ENCODE data around the gene CEP170B.
"Not testable (repeated sequence)": the region's sequence is repeated elsewhere in the genome, so short reads cannot be mapped to it uniquely, and the experiment has no call there.

CEP170B gene

GRCh38 chr14:104919152-104919992 is 54.3 kb downstream of the CEP170B start:
- not testable (repeated sequence) for DNase-seq

- DNase-seq: no peak
Measured at GRCh38 chr14:104919993-104920315, 54.9 kb downstream of the CEP170B start.

- DNase-seq: no peak
Measured at GRCh38 chr14:104923640-104924420, 58.8 kb downstream of the CEP170B start.

DNA sequence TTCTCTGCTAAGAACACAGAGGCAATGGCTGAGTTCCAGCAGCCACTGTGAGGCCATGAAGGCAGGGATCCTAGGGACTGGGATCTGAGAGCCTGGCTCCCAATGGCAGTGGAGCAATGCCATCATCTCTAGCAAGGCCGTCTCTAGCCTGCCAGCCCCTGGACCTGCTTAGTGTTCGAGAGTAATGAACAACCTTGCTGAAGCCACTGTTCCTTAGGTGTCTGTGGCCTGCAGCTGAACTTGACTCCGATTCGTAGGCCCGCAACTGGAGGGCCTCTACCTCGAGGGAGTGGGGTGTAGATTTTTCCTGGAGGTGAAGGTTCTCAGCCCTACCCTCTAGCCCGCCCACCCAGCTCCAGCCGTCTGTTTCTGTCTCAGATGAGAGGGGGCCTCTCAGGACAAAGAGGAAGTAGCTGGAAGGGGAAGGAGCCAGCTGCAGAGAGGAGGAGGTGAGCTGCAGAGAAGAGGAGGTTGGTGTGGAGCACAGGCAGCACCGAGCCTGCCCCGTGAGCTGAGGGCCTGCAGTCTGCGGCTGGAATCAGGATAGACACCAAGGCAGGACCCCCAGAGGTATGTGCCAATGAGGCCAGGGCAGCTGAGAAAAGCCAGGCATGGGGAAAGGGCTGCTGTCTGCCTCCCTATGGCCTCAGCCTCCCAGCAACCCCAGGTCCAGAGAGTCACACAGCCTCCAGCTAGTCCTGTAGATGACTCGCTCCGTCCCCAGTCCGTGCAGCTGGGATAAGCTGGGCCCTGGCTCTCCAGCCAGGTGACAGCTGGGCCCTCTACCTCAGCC is 59.5 kb downstream of the CEP170B start, which contains the start of gene PLD4:
TSS of gene PLD4 (plus strand) at position 459 of the 793 bp plus-strand sequence. CDS start 2,262 bp downstream, outside the sequence.
- peak in 1 of 2 experiments; percentile 3 for DNase-seq

DNA sequence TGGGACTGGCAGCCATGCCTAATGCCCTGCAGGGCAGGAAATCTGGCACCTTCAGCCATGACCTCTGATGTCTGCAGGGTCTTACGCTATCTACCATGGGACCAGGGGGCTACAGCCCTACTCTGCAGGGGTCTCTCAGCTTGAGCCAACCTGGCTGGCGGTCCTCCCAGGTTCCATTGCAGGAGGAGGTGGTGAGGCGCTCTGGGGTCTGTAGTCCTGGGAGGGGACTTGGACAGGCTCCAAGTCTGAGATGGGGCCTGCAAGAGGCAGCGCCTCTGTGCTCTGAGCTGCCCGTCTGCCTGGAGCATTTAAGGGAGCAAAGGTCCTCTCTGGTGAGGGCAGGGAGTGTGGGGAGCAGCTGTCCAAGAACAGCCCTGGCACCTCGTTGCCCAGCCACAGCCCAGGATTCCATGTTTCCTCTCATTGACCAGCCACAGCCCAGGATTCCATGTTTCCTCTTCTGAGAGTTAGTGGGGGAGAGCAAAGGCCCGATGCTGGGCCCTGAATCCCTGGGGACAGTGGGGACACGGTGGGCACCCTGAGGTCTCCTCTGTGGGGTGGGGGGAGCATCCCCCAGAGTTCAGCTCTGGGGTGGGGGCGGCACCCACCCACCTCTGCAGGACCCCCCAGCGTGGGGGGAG is 60.3 kb downstream of the CEP170B start:
- no peak for DNase-seq

DNA sequence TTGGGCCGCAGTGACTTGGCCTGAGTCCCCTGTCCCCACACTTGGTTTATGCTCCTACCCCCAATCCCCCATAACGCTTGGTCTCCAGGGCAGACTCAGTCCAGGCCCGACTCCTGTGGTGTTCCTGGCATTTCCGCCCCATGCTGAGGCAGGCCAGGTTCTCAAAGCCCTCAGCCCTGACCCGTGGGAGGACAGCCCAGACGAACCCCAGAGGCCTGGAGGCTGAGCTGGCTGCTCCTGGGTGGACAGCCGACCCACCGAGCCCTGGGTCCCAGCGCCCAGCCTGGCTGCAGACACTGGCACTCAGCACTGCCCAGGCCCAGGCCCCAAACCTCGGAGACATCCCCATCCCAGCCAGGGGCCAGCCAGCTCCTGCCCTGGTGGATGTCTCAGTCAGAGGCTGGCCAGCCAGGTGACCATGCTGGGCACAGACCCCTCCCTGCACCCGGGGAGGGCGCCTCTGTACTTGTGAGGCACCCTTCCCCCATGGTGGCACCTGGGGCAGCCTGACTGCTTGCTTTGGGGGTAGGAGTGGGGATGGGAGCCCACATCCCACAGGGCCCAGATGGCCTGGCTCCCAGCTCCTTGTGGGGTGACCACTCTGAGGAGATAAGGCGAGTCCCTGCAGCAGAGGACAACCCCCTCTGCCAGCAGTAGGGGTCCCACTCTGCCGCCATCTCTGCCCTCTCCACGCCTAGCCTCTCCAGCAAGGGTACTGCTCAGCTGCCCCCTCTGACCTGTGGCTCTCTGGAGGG is 61.0 kb downstream of the CEP170B start:
- DNase-seq: no peak

DNA sequence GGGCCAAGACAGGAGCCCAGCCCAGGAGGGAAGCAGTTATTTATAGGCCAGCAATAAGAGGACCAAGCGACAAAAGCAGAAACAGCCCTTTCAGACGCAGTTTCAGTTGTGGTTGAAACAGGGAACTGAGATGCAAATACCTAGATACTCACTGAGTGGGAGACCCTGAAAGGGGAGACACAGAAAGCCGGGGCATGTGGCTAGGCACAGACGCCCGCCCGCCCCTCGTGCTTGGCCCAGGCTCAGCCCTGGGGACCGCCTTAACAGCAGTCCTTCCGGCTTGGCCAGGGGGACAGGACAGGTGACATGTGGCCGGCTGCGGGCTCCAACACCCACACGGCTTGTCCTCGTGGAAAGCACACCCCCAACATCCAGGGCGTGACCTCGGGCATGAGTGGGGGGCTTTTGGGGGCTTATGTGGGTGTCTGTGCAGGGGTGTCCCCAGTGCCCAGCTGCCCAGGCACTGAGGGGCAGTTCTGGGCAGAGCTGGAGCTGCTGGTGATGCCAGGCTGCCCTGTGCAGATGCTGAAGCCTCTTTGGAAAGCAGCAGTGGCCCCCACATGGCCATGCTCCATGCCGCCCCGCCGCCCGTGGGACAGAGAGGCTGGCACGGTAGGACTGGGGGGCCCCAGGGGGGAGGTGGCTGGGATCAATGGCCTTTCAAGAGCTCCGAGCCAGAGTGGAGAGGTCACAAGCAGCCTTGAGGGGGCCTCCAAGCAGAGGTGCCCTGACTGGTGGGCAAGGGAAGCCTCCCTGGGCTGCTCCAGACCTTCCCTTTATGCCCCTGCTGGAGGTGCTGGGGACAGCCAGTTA is 61.8 kb downstream of the CEP170B start:
- DNase-seq: no peak

- DNase-seq: no peak
Measured at GRCh38 chr14:104927432-104927816, 62.4 kb downstream of the CEP170B start.

GRCh38 chr14:104927901-104928300 is 62.8 kb downstream of the CEP170B start:
- no peak for DNase-seq

- no peak for DNase-seq
Measured at GRCh38 chr14:104928391-104929133, 63.5 kb downstream of the CEP170B start.

- no peak for DNase-seq
Measured at GRCh38 chr14:104929268-104930230, 64.5 kb downstream of the CEP170B start.

- DNase-seq: no peak
Measured at GRCh38 chr14:104930526-104931303, 65.6 kb downstream of the CEP170B start.

DNA sequence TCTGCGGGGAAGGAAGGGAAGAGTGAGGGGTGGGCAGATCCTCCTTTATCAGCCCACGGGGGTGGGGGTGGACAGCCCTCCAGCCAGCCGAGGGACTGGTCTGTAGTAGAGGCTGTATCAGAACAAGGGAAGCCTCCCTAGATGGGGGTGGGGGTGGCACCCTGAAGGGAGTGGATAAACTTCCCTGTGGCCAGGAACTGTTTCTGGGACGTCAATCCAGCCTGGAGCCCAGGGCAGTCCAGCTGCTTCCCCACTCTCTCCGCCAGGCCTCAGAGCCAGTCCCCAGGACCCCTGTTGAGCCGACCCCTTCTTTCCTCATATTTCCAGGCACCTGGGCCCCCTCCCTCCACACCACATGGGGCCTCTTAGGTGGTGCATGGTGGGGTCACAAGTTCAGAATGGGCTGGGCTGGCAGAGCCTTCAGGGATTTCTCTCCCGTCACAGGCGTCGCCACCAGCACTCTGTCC is 66.3 kb downstream of the CEP170B start:
- DNase-seq: no peak

DNA sequence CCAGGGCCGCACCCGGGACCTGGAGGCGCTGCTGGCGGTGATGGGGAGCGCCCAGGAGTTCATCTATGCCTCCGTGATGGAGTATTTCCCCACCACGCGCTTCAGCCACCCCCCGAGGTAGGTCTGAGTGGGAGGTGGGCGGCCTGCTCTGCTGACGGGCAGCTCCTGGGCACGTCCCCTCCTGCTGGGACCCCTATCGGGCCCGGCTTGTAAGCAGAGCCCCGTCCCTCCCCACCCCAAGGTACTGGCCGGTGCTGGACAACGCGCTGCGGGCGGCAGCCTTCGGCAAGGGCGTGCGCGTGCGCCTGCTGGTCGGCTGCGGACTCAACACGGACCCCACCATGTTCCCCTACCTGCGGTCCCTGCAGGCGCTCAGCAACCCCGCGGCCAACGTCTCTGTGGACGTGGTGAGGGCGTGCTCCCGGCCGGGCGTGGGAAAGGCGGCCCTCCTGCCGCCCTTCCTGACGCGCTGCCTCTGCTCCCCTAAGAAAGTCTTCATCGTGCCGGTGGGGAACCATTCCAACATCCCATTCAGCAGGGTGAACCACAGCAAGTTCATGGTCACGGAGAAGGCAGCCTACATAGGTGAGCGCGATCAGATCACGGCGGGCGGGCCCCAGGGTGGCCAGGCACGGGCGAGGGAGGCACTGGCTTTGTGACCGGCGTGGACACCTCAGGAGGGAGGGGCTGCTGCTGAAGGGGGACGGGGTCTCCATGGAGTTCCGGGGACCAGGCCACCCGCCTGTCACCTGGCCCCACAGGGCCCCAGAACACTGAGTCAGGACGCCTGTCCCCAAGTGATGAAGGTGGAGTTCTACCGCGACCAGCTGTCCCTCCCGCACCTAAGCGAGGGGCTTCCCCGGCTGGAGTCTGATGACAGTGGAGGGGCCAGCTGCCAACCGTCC is 67.0 kb downstream of the CEP170B start:
- DNase-seq: no peak

DNA sequence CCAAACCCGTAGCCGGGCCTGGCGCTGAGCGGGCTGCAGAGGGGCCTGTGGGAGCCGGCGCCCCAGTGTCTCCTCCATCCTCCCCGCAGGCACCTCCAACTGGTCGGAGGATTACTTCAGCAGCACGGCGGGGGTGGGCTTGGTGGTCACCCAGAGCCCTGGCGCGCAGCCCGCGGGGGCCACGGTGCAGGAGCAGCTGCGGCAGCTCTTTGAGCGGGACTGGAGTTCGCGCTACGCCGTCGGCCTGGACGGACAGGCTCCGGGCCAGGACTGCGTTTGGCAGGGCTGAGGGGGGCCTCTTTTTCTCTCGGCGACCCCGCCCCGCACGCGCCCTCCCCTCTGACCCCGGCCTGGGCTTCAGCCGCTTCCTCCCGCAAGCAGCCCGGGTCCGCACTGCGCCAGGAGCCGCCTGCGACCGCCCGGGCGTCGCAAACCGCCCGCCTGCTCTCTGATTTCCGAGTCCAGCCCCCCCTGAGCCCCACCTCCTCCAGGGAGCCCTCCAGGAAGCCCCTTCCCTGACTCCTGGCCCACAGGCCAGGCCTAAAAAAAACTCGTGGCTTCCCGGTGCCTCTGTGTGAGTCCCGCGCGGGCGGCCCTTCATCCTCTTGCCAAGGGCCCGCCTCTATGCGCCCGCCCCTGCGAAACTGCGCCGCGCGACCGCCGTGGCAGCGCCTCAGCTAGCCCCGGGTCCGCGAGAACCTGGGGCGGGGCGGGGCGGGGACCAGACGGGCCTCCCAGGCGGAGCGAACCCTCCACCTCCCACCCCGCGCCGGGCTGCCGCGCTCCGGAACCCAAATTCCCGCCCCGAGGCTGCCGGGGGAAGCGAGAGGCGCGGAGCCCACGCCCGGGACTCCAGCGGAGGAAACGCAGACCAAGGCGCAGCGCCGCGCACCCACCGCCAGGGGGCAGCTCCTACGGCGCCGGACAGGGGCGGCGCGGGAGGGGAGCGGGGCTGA is 67.9 kb downstream of the CEP170B start:
- peak; percentile 52 to 57 for DNase-seq
